ENCODE data around the gene MAP3K9. TPM values are rescaled to one million over a fixed set of nuclear protein-coding genes. Genes with fewer than 3 reads are reported as not detected.
"Not testable (repeated sequence)": the region's sequence is repeated elsewhere in the genome, so short reads cannot be mapped to it uniquely, and the experiment has no call there.

MAP3K9 gene
- total RNA-seq, 1 donor from 2014 or later: 1.4 TPM

DNA sequence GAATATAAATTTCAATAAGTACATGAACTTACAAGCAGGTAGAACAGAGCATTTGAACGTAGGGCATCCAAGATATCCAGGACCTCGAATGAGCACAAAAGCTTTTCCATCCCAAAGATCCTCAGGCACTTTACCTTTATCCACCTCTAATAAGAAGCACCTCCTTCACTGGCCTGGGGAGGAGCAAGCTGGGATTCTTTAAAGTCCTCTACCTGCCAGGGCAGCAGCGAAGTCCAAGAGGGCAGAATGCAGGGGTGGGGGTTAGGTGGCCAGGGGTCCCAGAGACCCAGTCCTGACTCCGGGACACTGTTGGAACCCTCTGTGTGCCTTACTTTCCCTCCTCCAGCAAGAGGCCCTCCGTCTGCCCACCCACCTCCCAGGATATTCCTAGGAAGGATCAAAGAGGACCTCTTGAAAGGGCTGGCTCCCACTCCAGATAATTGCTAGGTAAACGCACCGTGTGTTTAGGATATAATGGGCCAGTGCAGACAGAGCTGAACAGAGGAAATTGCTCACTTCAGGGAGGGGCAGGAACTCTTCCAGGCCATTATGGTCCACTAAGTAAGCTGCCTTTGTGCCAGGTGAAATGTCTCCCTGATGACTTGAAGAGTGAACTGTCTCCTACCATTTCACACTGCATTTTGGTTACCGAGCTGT is 99.5 kb downstream of the MAP3K9 start:
- intact Hi-C loops (cut with DNase I): loop anchor here (5.0 to 10.0 kb wide), 2 partner anchors 65 to 88 kb away; partner anchors contain the start of gene TTC9
- no peak for ATAC-seq (ENCODE audit: poor library complexity)

DNA sequence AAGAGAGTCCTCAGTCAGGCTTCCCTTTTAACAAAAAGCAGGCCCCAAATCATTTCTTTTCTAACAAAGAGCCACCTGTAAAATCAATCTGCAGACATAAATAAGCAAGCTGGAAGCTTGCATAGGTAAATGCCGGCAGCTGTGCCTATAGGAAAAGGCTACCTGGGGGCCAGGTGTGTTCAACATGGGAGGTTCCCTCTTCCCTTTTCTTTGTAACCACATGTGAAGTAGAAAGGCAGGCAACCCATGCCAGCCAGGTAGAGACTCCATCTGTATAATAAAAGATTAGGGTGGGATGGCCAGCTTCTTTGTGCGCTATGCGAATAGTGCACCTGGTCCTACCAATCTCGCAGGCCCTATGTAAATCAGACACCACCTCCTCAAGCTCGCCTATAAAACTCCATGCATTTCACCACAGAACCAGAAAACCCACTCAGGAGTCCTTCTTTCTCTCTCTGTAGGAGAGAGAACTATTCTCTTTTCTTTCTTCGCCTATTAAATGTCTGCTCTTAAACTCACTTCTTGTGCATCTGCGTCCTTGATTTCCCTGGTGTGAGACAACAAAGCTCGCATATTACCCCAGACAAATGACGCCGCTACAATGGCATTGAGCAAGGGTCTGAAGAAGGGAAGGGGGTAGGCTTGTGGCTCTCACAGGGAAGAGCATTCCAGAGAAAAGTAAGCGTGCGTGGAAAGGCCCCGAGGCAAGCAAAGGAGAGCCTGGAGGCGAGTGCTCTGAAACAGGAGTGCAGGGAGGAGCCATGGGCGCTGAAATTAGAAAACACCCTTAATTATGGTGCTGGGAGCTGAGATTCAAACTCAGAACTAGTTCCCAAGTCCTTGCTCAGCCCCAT is 100.4 kb downstream of the MAP3K9 start:
- intact Hi-C loops (cut with DNase I): loop anchor here (10.0 kb wide), 1 partner anchor 64 kb away; the partner anchor contains the start of gene TTC9
- DNase-seq: no peak
- ATAC-seq (ENCODE audit: poor library complexity): no peak

More for the DNA sequence above, 99.5 kb downstream of the MAP3K9 start:
- DNase-seq: no peak

DNA sequence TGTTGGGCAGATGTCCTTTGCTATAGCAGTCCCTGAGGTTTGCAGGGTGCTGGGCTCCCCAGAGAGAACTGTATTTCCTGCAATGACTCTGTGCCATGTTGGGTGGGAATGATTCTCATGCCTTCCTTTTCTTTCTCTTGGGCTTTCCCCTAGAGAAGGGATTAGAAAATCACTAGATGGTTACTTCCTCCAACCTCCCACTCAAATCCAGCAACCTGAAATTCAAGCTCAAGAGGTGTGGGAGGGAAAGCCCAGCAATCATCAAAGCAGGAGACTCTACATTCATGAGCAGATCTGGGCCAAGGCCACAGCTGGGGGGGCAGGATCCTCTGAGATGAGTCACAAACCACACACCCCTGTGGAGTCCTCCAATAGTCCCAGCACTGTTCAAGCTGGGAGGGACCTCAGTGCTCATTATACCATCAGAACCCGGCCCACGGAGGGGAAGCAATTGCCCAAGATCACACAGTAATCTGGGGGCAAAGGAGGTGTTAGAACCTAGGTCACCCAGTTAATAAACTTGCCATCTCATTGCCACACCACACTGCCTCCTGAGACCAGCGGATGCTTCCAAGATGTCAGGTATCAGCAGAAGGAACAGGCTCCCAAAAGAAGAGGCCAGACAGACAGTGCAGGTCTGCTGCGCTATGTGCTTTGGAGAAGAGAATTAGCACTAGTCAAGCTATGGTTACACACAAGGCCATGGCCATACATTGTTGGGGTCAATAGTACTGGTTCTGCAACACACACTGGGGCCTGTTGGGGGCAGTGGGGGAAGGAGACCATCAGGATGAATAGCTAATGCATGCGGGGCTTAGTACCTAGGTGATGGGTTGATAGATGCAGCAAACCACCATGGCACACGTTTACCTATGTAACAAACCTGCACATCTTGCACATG is 101.9 kb downstream of the MAP3K9 start:
- DNase-seq (no peak), ATAC-seq (ENCODE audit: poor library complexity) (no peak)
- intact Hi-C loops (cut with DNase I): loop anchor here (10.0 kb wide), 1 partner anchor 63 kb away; the partner anchor contains the start of gene TTC9

DNA sequence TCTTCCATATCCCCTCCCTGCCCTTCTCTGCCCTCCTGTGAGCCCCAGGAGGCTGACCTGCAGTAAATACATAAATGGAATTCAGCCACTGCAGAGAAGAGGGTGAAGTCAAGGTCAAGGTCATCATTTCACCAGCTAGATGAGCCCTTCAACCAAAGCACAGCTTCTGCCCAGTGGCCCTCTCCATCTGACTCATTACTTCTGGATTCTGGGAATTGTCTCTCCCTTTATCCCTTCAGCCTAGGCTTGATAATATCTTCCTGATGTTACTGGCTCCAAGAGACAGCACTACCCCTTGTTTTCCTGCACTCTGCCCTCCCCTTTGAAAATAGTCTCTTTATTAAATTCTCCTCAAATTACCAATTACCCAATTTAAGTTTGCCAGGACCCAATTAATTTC is 103.1 kb downstream of the MAP3K9 start:
- ATAC-seq (ENCODE audit: poor library complexity): no peak
- intact Hi-C loops (cut with DNase I): loop anchor here (10.0 kb wide), 1 partner anchor 61 kb away; the partner anchor contains the start of gene TTC9
- no peak for DNase-seq

DNA sequence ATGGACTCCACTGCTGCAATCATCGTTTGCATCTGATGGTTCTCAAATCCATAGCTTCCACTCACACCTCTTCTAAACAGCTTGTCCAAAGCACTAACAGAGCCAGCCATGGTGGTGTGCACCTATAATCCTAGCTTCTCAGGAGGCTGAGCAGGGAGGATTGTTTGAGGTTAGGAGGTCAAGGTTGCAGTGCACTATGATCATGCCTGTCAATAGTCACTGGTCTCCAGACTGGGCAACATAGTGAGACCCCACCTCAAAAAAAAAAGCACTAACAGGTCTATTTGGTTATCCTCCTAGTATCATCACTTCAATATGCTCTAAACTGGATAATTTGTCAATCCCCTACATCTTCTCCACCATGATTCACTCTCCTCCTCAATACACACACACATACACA is 104.4 kb downstream of the MAP3K9 start:
- intact Hi-C loops (cut with DNase I): loop anchor here (10.0 kb wide), 1 partner anchor 60 kb away; the partner anchor contains the start of gene TTC9
- ATAC-seq (ENCODE audit: poor library complexity) (no peak), DNase-seq (no peak)

DNA sequence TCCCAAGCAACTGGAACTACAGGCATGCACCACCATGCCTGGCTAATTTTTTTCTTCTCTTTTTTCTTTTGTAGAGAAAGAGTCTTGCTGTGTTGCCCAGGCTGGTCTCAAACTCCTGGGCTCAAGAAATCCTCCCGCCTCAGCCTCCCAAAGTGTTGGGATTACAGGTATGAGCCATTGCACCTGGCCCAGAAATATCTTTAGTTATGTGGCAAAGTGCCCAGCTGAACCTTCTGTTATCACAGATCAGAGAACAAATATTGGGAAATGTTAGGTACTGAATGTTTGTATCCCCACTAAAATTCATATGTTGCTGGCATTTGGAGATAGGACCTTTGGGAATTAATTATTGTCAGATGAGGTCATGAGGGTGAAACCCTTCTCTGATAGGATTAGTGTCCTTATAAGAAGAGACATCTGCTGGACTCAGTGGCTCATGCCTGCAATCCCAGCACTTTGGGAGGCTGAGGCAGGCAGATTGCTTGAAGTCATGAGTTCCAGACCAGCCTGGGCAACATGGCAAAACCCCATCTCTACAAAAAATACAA is 105.6 kb downstream of the MAP3K9 start:
- not testable (repeated sequence) for DNase-seq; ATAC-seq (ENCODE audit: poor library complexity)
- intact Hi-C loops (cut with DNase I): loop anchor here (10.0 kb wide), 1 partner anchor 59 kb away; the partner anchor contains the start of gene TTC9

DNA sequence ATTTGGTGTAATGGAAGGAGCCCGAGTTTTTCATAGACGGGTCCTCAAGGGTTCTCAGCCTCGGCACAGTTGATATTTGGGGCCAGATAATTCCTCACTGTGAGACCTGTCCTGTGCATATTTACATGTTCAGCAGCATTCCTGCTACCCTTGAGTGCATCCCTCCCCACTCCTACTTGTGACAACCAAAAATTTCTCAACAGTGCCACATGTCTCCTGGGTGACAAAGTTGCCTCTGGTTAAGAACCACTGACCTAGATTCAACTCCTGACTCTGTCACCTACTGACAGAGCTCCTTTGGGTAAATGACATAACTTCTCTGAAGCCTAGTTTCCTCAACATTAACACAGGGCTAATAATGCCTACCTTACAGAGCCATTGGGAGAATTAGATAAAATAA is 107.2 kb downstream of the MAP3K9 start:
- ATAC-seq (ENCODE audit: poor library complexity) (no peak), DNase-seq (no peak)
- intact Hi-C loops (cut with DNase I): loop anchor here (10.0 kb wide), 1 partner anchor 57 kb away; the partner anchor contains the start of gene TTC9

DNA sequence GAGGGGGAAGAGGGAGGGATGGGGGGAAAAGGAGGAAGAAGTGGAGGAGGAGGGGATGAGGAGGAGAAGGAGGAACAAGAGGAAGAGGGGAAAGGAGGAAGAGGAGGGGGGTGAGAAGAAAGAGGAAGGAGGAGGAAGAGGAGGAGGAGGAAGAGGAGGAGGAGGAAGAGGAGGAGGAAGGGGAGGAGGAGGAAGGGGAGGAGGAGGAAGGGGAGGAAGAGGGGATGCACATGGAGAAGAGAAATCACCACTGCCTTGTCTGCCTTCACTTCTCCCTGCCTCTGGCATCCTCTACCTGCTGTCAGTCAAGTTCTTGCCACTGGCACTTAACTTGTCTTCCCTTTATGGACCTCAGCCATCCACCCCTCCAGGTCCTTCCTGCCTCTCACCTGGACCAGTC is 107.7 kb downstream of the MAP3K9 start:
- DNase-seq (no peak), ATAC-seq (ENCODE audit: poor library complexity) (no peak)
- intact Hi-C loops (cut with DNase I): loop anchor here (10.0 kb wide), 1 partner anchor 57 kb away; the partner anchor contains the start of gene TTC9

DNA sequence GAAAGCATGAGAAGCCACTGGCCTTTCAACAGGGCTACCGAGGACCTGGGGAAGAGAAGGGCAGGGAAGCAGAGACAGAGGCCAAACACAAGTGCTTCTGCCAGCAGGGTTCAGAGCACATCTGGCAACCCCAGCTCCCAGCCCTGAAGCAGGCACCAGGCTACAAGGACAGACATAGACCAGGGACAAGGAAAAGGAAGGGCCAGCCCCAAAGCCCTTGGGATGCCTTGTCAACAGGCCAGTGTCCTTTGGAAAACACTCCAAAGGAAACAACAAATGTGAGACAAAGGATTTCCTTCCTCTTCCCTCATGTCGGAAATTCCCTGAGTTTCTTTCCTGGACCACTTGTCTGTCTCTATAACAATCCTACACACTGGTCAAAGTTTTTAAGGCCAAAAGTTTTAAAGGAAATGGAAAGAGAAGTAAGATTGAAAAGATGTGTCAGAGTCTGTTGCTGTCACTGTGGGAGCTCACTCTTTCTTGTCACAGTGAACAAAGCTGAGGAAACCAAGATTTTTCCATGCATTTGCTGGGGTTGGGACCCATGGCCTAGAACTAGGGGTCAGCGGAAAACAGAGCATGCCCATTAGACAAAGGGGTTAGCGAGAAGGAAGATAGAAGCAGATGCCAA is 108.2 kb downstream of the MAP3K9 start:
- intact Hi-C loops (cut with DNase I): loop anchor here (10.0 kb wide), 1 partner anchor 56 kb away; the partner anchor contains the start of gene TTC9
- ATAC-seq (ENCODE audit: poor library complexity) (no peak), DNase-seq (no peak)

DNA sequence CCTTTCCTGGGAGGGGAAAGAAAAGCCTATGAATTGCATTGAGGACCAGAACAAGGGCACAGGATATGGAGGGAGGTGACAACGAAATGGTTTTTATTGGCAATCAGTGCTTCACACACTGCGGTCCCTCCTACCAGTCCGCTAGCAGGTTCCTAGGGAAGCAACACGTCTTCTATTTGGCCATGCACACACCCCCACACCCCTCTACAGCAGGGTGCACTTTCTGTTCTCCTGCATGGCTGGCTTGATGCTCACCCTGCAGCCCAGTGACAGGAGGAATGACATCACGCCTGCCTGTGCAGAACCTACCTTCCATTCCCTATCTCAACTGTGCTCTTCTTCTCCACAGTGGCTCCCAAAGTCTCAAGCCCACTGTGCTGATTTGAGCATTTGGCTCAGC is 109.7 kb downstream of the MAP3K9 start:
- ATAC-seq (ENCODE audit: poor library complexity) (no peak), DNase-seq (no peak)
- intact Hi-C loops (cut with DNase I): loop anchor here (10.0 kb wide), 1 partner anchor 55 kb away; the partner anchor contains the start of gene TTC9

DNA sequence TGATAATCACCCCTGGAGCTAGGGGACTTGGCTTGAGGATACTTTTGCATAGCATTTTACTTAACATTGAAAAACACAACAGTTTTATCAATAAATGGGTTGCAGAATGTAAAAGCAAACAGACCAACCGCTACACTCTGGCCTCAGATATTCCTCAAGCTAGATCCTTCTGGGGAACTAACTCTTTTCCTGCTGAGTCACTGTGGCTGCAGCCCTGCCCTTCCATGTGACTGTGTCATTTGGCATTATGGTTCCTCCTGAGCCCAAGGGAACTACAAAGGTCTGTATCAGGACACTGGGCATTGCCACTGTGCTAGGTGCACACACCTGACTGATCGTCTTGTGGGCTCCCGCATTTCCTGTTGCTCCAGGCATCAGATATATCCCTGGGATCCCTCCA is 111.0 kb downstream of the MAP3K9 start:
- ATAC-seq (ENCODE audit: poor library complexity) (peak; percentile 41), DNase-seq (peak; percentile 44)
- intact Hi-C loops (cut with DNase I): no loop called here

DNA sequence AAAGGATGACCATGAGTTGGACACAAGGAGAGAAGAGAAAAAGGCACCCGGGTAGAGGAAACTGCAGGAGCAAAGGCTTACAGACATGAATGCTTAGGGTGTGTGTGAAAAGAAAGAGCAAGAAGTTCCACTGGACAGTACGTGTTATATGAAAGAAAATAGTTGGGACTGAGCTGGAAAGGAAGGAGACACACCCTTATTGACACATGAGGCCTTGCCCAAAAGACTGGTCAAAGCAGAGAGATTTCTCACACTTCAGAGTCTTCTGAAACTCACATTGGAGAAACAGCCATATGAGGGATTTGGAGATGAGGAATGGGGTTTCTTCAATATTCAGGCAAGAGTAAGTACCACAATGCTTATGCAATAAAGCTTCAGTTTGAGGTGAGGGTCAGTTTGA is 111.6 kb downstream of the MAP3K9 start:
- ATAC-seq (ENCODE audit: poor library complexity) (no peak), DNase-seq (no peak)
- intact Hi-C loops (cut with DNase I): no loop called here

DNA sequence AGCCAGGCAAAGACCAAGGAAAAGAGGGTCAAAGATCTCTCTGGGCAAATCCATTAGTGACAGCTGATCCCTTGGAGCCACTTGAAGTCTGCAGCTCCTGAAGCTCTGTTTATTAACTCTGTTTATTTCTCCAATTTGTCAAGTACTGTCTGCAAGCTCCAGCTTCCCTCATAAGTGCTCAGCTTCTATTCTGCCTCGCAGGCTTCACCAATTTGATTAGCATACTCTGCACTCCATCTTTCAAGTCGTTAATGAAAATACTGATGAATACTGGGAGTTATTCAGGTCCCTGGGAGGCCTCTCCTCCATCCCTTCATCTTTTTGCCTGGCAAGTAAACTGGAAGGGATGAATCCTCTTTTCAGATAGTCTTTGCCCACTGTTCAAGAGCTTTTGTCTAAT is 113.3 kb downstream of the MAP3K9 start:
- intact Hi-C loops (cut with DNase I): no loop called here
- ATAC-seq (ENCODE audit: poor library complexity): no peak
- no peak for DNase-seq

DNA sequence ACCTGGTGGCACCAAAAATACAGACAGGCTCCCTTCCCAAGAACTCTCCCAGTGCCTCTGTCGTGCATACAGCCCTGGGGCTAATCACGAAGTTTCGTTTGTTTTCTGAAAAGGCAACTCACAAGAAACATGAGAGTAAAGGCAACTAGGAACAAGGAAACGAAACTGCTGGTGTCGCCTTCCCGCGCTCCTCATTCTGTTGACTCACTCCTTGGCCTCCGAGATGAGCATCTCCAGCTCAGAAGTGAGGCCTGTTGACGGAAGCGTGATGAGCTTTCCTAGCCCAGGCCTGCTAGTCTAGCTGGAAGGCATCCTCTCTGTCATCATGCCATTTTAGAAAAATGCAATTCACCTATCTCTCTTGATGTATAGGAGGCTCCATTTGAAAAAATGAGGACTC is 117.1 kb downstream of the MAP3K9 start:
- peak; percentile 65 for DNase-seq
- no peak for ATAC-seq (ENCODE audit: poor library complexity)

DNA sequence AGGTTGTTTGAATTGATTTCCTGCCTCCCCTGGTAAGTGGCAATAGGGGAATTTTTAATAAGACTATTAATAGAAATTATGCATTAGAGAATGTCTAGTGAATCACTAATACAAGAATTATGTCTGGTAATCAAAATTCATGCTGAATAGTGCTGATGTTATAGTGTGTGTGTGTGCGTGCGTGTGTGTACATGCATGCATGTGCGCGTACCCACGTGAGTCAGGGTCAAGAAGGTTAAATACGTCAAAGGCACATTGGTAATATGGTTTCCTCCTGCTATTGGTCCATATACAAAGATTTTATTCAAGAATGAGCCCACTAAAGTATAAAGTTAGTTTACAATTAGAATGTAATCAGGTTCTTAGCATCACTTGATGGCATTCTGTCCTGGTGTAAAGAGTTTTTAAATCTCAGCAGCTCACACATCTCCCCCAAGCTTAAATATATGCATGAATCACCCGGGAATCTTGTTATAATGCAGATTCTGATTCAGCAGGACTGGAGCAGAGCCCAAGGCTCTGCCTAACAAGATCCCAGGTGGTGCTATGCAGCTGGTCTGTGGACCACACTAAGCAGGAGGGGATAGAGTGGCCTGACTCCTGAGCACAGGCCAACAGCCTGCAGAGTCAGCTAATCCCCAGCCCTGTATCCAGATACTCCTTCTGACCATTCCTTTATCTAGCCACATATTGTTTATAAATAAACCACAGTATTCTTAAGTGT is 123.7 kb downstream of the MAP3K9 start:
- ATAC-seq (ENCODE audit: poor library complexity) (no peak), DNase-seq (no peak)
- intact Hi-C loops (cut with DNase I): no loop called here

More for the DNA sequence above, 117.1 kb downstream of the MAP3K9 start:
- intact Hi-C loops (cut with DNase I): no loop called here

DNA sequence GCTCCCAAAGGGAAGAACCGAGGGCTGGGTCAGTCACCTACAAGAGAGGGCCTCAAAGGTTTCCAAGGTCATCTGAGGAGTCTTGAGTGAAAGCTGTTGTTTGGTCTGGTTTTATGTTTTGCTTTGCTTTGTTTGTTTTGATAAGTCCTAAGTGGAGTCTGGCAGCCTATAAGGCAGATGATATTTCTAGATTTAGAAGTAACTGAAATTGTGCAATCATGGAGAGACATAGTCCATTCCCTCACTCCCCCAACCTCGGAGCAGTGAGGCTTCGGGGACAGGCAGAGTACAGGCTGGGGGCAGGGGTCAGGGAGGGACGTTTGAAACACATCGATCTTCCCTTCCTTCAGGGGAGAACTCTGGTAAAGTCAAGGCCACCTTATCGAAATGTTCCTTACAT is 125.3 kb downstream of the MAP3K9 start:
- ATAC-seq (ENCODE audit: poor library complexity): no peak
- DNase-seq: no peak
- intact Hi-C loops (cut with DNase I): no loop called here

DNA sequence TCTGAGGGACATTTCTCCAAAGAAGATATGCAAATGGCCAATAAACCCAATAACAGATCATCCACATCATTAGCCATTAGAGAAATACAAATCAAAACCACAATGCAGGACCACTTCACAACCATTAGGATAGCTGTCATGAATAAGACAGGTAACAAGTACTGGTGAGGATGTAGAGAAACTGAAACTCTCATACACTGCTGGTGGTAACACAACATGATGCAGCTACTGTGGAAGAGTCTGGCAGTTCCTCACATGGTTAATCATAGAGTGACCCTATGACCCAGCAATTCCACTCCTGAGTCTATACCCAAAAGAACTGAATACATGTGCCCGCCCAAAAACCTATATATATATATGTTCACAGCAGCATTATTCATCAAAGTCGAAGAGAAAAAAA is 128.6 kb downstream of the MAP3K9 start:
- intact Hi-C loops (cut with DNase I): no loop called here
- ATAC-seq (ENCODE audit: poor library complexity): no peak

More for the DNA sequence above, 128.6 kb downstream of the MAP3K9 start:
- DNase-seq: no peak
